ENCODE results near the gene MIA.

DNA sequence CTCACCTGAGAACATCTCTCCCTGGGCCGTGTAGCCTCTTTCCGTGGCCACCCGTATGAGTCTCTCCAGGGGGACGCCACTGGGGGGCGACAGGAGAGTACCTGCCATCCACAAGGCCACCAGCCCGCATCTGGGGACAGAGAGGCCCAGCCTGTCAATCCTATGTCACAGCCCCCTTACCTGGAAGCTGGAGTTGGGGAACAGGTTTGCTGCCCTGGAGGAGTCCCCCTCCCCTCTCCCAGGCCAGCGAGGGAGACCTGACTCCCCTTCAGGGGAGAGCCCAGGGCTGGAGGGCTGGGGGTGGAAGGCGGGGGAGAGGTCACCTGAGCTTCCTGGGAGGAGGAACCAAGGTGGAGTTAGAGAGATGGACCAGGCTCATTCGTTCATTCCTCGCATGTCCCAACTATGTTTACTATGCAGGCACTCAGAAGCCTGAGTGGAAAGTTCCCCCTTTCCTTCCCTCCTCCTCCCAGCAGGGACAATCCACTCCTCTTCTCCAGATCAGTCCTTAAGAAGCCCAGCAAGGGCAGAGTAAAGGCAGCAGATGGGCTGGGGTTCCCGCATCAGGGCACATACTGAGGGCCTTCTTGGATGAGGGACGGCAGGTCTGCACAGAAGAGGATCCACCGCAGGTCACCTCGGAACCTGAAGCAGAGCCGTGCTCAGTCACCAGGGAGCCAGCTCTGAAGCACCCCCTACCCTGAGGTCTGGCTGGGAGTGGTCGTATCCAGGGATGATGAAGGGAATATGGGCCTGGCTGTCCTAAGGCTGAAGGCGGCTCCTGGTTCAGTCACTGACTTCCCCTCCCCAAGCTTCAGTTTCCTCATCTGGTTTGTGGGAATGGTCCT lies 30.5 kb upstream of the MIA start:
- TF ChIP-seq GATA2 (IDR thresholded peaks at IDR 0.05; ENCODE audit: low read depth, low read length) (no peak), GATA3 (IDR thresholded peaks at IDR 0.05; ENCODE audit: low read depth, low read length) (no peak)
